Fibroblast of lung (primary cell): ENCODE results near the gene NCKIPSD. TPM values are rescaled to one million over a fixed set of nuclear protein-coding genes. Genes with fewer than 3 reads are reported as not detected.

Experiments used
- DNase-seq, 2 donors: peaks; one replicate each; pipeline versions ENCODE4 v3.0.0 to v3.0.0-alpha.2; 2010; ENCODE audit warnings: low read depth in 2 of 2
- H2AFZ ChIP-seq: 2 replicates; pipeline ENCODE4 v1.5.1; 2012; ENCODE audit warnings: low read length, control low read depth, inconsistent platforms
- H3K27ac ChIP-seq: 2 replicates; pipeline ENCODE4 v1.5.1; 2011; ENCODE audit warnings: low read length, control low read depth; ENCODE audit not compliant: insufficient read depth
- H3K27me3 ChIP-seq: 2 replicates; pipeline ENCODE4 v1.5.1; 2011; ENCODE audit warnings: mild to moderate bottlenecking, low read length; ENCODE audit not compliant: control insufficient read depth, insufficient read depth
- H3K36me3 ChIP-seq: 2 replicates; pipeline ENCODE4 v1.5.1; 2011; ENCODE audit warnings: low read length; ENCODE audit not compliant: control insufficient read depth, insufficient read depth
- H3K4me1 ChIP-seq: 2 replicates; pipeline ENCODE4 v1.5.1; 2011; ENCODE audit warnings: low read length; ENCODE audit not compliant: control insufficient read depth, insufficient read depth; ENCODE audit errors: extremely low read depth
- H3K4me2 ChIP-seq: 2 replicates; pipeline ENCODE4 v1.5.1; 2011; ENCODE audit warnings: low read length, control low read depth; ENCODE audit not compliant: insufficient read depth; ENCODE audit errors: extremely low read depth
- H3K4me3 ChIP-seq, 4 experiments: fragments of 200-600 bp in 1 of 4; sonication (generic) in 1 of 4; replicated peaks in 1 of 4; 2 replicates each; pipeline ENCODE4 v1.5.1; 2011 to 2016; ENCODE audit warnings: low read length in 4 of 4, low read depth in 3 of 4, mild to moderate bottlenecking in 3 of 4, control low read depth in 2 of 4, inconsistent platforms in 1 of 4, mixed read lengths in 1 of 4; ENCODE audit not compliant: insufficient read depth in 1 of 4; ENCODE audit errors: control extremely low read depth in 1 of 4
- H3K79me2 ChIP-seq: 2 replicates; pipeline ENCODE4 v1.5.1; 2012; ENCODE audit warnings: mild to moderate bottlenecking, low read length, inconsistent platforms; ENCODE audit not compliant: control insufficient read depth, insufficient read depth
- H3K9ac ChIP-seq: 2 replicates; pipeline ENCODE4 v1.5.1; 2011; ENCODE audit warnings: mild to moderate bottlenecking, low read length, control low read depth; ENCODE audit not compliant: insufficient read depth
- H3K9me3 ChIP-seq: 2 replicates; pipeline ENCODE4 v1.5.1; 2012; ENCODE audit warnings: low read depth, low read length; ENCODE audit not compliant: control insufficient read depth, insufficient read depth
- H4K20me1 ChIP-seq: 2 replicates; pipeline ENCODE4 v1.5.1; 2011; ENCODE audit warnings: low read length; ENCODE audit not compliant: control insufficient read depth, insufficient read depth; ENCODE audit errors: extremely low read depth
- CTCF ChIP-seq, 2 donors: IDR thresholded peaks in 1 of 2; conservative IDR thresholded peaks in 1 of 2; 1 replicate in 1 of 2; 2 replicates in 1 of 2; pipeline ENCODE4 v1.5.1; 2011 to 2012; ENCODE audit warnings: low read length in 2 of 2, control low read depth in 1 of 2, inconsistent platforms in 1 of 2, low read depth in 1 of 2, mild to moderate bottlenecking in 1 of 2
- EZH2 ChIP-seq: IDR thresholded peaks from 2 replicates; pipeline ENCODE4 v1.5.1; 2012; ENCODE audit warnings: low read length, control low read depth, mild to moderate bottlenecking; ENCODE audit errors: missing control alignments
- polyA plus RNA-seq, 2 donors: library from polyadenylated mRNA; depleted of rRNA in 1 of 2; stranded (reverse) in 1 of 2; unstranded in 1 of 2; fragments of >200 nt; gene quantifications; 2 replicates each; pipeline ENCODE4 v1.2.1, GENCODE V29; 2011 to 2012; ENCODE audit warnings: missing spikeins in 1 of 2
- total RNA-seq: library from RNA; depleted of rRNA; stranded (reverse); fragments of >200 nt; gene quantifications from 2 replicates; pipeline ENCODE4 v1.2.1, GENCODE V29; 2014

The NCKIPSD gene
- total and polyA plus RNA-seq, 2 donors (not counting 1 experiment from before 2014, with no cell fraction given), result 14.6 to 23.3 TPM

- H3K4me3 ChIP-seq, result no peak overlapping the region
- no peak overlapping the region for H3K4me2 ChIP-seq
- no peaks in the 10 kb centered on the region for H3K27me3 ChIP-seq
- no peak overlapping the region for H3K9ac ChIP-seq
- no peaks in the 10 kb centered on the region for H4K20me1 ChIP-seq
- no peaks in the 10 kb centered on the region for H3K79me2 ChIP-seq
- TF ChIP-seq EZH2, result no peak
- TF ChIP-seq CTCF (conservative IDR thresholded peaks at IDR 0.05 in 1 of 2, IDR thresholded peaks at IDR 0.05 in 1 of 2; ENCODE audit: low read depth in 1 of 2, low read length in 2 of 2), result no peak
- H3K27ac ChIP-seq, result no peak overlapping the region
- no peak for DNase-seq
- no peaks in the 10 kb centered on the region for H3K9me3 ChIP-seq
- no peak overlapping the region for H2AFZ ChIP-seq
- H3K4me1 ChIP-seq, result no peaks in the 10 kb centered on the region
- no peaks in the 10 kb centered on the region for H3K36me3 ChIP-seq
These were observed 30.7 kb downstream of the NCKIPSD start for GRCh38 chr3:48655063-48655462.

GRCh38 chr3:48652923-48653715 is 32.6 kb downstream of the NCKIPSD start:
- H3K4me2 ChIP-seq, result no peak overlapping the region
- no peak overlapping the region for H3K4me3 ChIP-seq
- no peaks in the 10 kb centered on the region for H3K4me1 ChIP-seq
- no peaks in the 10 kb centered on the region for H4K20me1 ChIP-seq
- no peaks in the 10 kb centered on the region for H3K36me3 ChIP-seq
- H2AFZ ChIP-seq, result no peak overlapping the region
- H3K27ac ChIP-seq, result no peak overlapping the region
- no peak for TF ChIP-seq CTCF (conservative IDR thresholded peaks at IDR 0.05 in 1 of 2, IDR thresholded peaks at IDR 0.05 in 1 of 2; ENCODE audit: low read depth in 1 of 2, low read length in 2 of 2)
- no peak for TF ChIP-seq EZH2
- no peaks in the 10 kb centered on the region for H3K79me2 ChIP-seq
- H3K27me3 ChIP-seq, result no peaks in the 10 kb centered on the region
- H3K9ac ChIP-seq, result no peak overlapping the region
- no peaks in the 10 kb centered on the region for H3K9me3 ChIP-seq
- no peak for DNase-seq

- Histone ChIP-seq H3K4me3 (no peak overlapping the region), H3K79me2 (no peaks in the 10 kb centered on the region), H3K4me1 (no peaks in the 10 kb centered on the region), H3K4me2 (no peak overlapping the region), H4K20me1 (no peaks in the 10 kb centered on the region), H3K9ac (no peak overlapping the region), H3K36me3 (no peaks in the 10 kb centered on the region), H3K27me3 (no peaks in the 10 kb centered on the region), H3K9me3 (no peaks in the 10 kb centered on the region), H2AFZ (no peak overlapping the region), H3K27ac (no peak overlapping the region)
- DNase-seq, result no peak
- TF ChIP-seq CTCF (conservative IDR thresholded peaks at IDR 0.05 in 1 of 2, IDR thresholded peaks at IDR 0.05 in 1 of 2; ENCODE audit: low read depth in 1 of 2, low read length in 2 of 2) (no peak), EZH2 (no peak)
These were observed 33.9 kb downstream of the NCKIPSD start for GRCh38 chr3:48651771-48652170.
